ENCODE results near the gene RPL4.

GRCh38 chr15:66456211-66456610 is 48.4 kb downstream of the RPL4 start:
- TF ChIP-seq, protein P1, sequence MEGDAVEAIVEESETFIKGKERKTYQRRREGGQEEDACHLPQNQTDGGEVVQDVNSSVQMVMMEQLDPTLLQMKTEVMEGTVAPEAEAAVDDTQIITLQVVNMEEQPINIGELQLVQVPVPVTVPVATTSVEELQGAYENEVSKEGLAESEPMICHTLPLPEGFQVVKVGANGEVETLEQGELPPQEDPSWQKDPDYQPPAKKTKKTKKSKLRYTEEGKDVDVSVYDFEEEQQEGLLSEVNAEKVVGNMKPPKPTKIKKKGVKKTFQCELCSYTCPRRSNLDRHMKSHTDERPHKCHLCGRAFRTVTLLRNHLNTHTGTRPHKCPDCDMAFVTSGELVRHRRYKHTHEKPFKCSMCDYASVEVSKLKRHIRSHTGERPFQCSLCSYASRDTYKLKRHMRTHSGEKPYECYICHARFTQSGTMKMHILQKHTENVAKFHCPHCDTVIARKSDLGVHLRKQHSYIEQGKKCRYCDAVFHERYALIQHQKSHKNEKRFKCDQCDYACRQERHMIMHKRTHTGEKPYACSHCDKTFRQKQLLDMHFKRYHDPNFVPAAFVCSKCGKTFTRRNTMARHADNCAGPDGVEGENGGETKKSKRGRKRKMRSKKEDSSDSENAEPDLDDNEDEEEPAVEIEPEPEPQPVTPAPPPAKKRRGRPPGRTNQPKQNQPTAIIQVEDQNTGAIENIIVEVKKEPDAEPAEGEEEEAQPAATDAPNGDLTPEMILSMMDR (IDR thresholded peaks at IDR 0.05) = no peak
- no peak for TF ChIP-seq EZH2 (IDR thresholded peaks at IDR 0.05)
- TF ChIP-seq EZH2phosphoT487 (IDR thresholded peaks at IDR 0.05) = no peak
